Measurements from ENCODE around the gene KRT79. TPM values are rescaled to one million over a fixed set of nuclear protein-coding genes. Genes with fewer than 3 reads are reported as not detected.
"Not testable (repeated sequence)": the region's sequence is repeated elsewhere in the genome, so short reads cannot be mapped to it uniquely, and the experiment has no call there.

Gene KRT79
- polyA plus RNA-seq, 1 donor, result not detected

- no peaks in the 10 kb centered on the region for H3K36me3 ChIP-seq (ENCODE audit: control insufficient read depth, insufficient read depth, low read length)
- no peak for DNase-seq
- WGBS (ENCODE audit: insufficient coverage, low lambda C conversion rate), result no CpG with 5 or more reads among the region's 17 CpGs
- peaks cover 26% of the 10 kb centered on the region for H3K27me3 ChIP-seq (ENCODE audit: control insufficient read depth, insufficient read depth, low read length)
- H3K4me3 ChIP-seq (ENCODE audit: low read length), result no peak within 1 kb of the TSS
- no peak within 1 kb of the TSS for H3K27ac ChIP-seq (ENCODE audit: low read length)
- no peaks in the 10 kb centered on the region for H3K4me1 ChIP-seq (ENCODE audit: control insufficient read depth, insufficient read depth, low read length)
- no peaks in the 10 kb centered on the region for H3K9me3 ChIP-seq (ENCODE audit: control insufficient read depth, low read depth, low read length)
These were observed 38.2 kb downstream of the KRT79 start, which contains the start of gene KRT3 for GRCh38 chr12:52795694-52796428. Gene KRT3 (minus strand): TSS chr12:52796117. CDS start chr12:52796042, 75 bp downstream.

- not testable (repeated sequence) for H3K36me3 ChIP-seq (ENCODE audit: control insufficient read depth, insufficient read depth, low read length); H3K4me1 ChIP-seq (ENCODE audit: control insufficient read depth, insufficient read depth, low read length); H3K4me3 ChIP-seq (ENCODE audit: low read length); H3K9me3 ChIP-seq (ENCODE audit: control insufficient read depth, low read depth, low read length); H3K27ac ChIP-seq (ENCODE audit: low read length); DNase-seq
- WGBS (ENCODE audit: insufficient coverage, low lambda C conversion rate), result no CpG with 5 or more reads among the region's 2 CpGs
- H3K27me3 ChIP-seq (ENCODE audit: control insufficient read depth, insufficient read depth, low read length), result peaks cover 32% of the 10 kb centered on the region
These were observed 38.8 kb downstream of the KRT79 start for GRCh38 chr12:52795332-52795674.

GRCh38 chr12:52794479-52795331 is 39.4 kb downstream of the KRT79 start:
- peaks cover 38% of the 10 kb centered on the region for H3K27me3 ChIP-seq (ENCODE audit: control insufficient read depth, insufficient read depth, low read length)
- no peaks in the 10 kb centered on the region for H3K4me1 ChIP-seq (ENCODE audit: control insufficient read depth, insufficient read depth, low read length)
- no peaks in the 10 kb centered on the region for H3K36me3 ChIP-seq (ENCODE audit: control insufficient read depth, insufficient read depth, low read length)
- DNase-seq, result no peak
- WGBS (ENCODE audit: insufficient coverage, low lambda C conversion rate), result no CpG with 5 or more reads among the region's 5 CpGs
- H3K27ac ChIP-seq (ENCODE audit: low read length), result no peak overlapping the region
- H3K9me3 ChIP-seq (ENCODE audit: control insufficient read depth, low read depth, low read length), result peaks cover 3% of the 10 kb centered on the region
- H3K4me3 ChIP-seq (ENCODE audit: low read length), result no peak overlapping the region

- no peaks in the 10 kb centered on the region for H3K4me1 ChIP-seq (ENCODE audit: control insufficient read depth, insufficient read depth, low read length)
- no peaks in the 10 kb centered on the region for H3K36me3 ChIP-seq (ENCODE audit: control insufficient read depth, insufficient read depth, low read length)
- H3K9me3 ChIP-seq (ENCODE audit: control insufficient read depth, low read depth, low read length), result peaks cover 3% of the 10 kb centered on the region
- no peak for DNase-seq
- H3K4me3 ChIP-seq (ENCODE audit: low read length), result no peak overlapping the region
- peaks cover 54% of the 10 kb centered on the region for H3K27me3 ChIP-seq (ENCODE audit: control insufficient read depth, insufficient read depth, low read length)
- no peak overlapping the region for H3K27ac ChIP-seq (ENCODE audit: low read length)
- no CpG with 5 or more reads among the region's 10 CpGs for WGBS (ENCODE audit: insufficient coverage, low lambda C conversion rate)
These were observed 41.7 kb downstream of the KRT79 start for GRCh38 chr12:52792185-52793029.

GRCh38 chr12:52791271-52792184 is 42.6 kb downstream of the KRT79 start:
- Histone ChIP-seq H3K36me3 (ENCODE audit: control insufficient read depth, insufficient read depth, low read length) (no peaks in the 10 kb centered on the region), H3K4me1 (ENCODE audit: control insufficient read depth, insufficient read depth, low read length) (no peaks in the 10 kb centered on the region), H3K9me3 (ENCODE audit: control insufficient read depth, low read depth, low read length) (peaks cover 3% of the 10 kb centered on the region), H3K4me3 (ENCODE audit: low read length) (no peak overlapping the region), H3K27ac (ENCODE audit: low read length) (no peak overlapping the region), H3K27me3 (ENCODE audit: control insufficient read depth, insufficient read depth, low read length) (peaks cover 52% of the 10 kb centered on the region)
- DNase-seq, result no peak
- WGBS (ENCODE audit: insufficient coverage, low lambda C conversion rate), result no CpG with 5 or more reads among the region's 12 CpGs

GRCh38 chr12:52790427-52791270 is 43.5 kb downstream of the KRT79 start:
- Histone ChIP-seq H3K4me1 (ENCODE audit: control insufficient read depth, insufficient read depth, low read length) (no peaks in the 10 kb centered on the region), H3K27ac (ENCODE audit: low read length) (no peak overlapping the region), H3K36me3 (ENCODE audit: control insufficient read depth, insufficient read depth, low read length) (no peaks in the 10 kb centered on the region), H3K4me3 (ENCODE audit: low read length) (no peak overlapping the region), H3K27me3 (ENCODE audit: control insufficient read depth, insufficient read depth, low read length) (peaks cover 52% of the 10 kb centered on the region), H3K9me3 (ENCODE audit: control insufficient read depth, low read depth, low read length) (peaks cover 3% of the 10 kb centered on the region)
- 90% methylated on average over 2 of the region's 19 CpGs for WGBS (ENCODE audit: insufficient coverage, low lambda C conversion rate)
- DNase-seq, result no peak

GRCh38 chr12:52789637-52790426 is 44.3 kb downstream of the KRT79 start:
- H3K4me3 ChIP-seq (ENCODE audit: low read length), result no peak overlapping the region
- H3K27me3 ChIP-seq (ENCODE audit: control insufficient read depth, insufficient read depth, low read length), result peaks cover 55% of the 10 kb centered on the region
- no peak overlapping the region for H3K27ac ChIP-seq (ENCODE audit: low read length)
- H3K4me1 ChIP-seq (ENCODE audit: control insufficient read depth, insufficient read depth, low read length), result no peaks in the 10 kb centered on the region
- DNase-seq, result peak; percentile 7 to 27
- peaks cover 3% of the 10 kb centered on the region for H3K9me3 ChIP-seq (ENCODE audit: control insufficient read depth, low read depth, low read length)
- WGBS (ENCODE audit: insufficient coverage, low lambda C conversion rate), result no CpG with 5 or more reads among the region's 50 CpGs
- no peaks in the 10 kb centered on the region for H3K36me3 ChIP-seq (ENCODE audit: control insufficient read depth, insufficient read depth, low read length)

GRCh38 chr12:52788876-52789636 is 45.1 kb downstream of the KRT79 start:
- no peak for DNase-seq
- no peaks in the 10 kb centered on the region for H3K4me1 ChIP-seq (ENCODE audit: control insufficient read depth, insufficient read depth, low read length)
- H3K4me3 ChIP-seq (ENCODE audit: low read length), result no peak overlapping the region
- WGBS (ENCODE audit: insufficient coverage, low lambda C conversion rate), result no CpG with 5 or more reads among the region's 11 CpGs
- peaks cover 50% of the 10 kb centered on the region for H3K27me3 ChIP-seq (ENCODE audit: control insufficient read depth, insufficient read depth, low read length)
- peaks cover 3% of the 10 kb centered on the region for H3K9me3 ChIP-seq (ENCODE audit: control insufficient read depth, low read depth, low read length)
- no peak overlapping the region for H3K27ac ChIP-seq (ENCODE audit: low read length)
- H3K36me3 ChIP-seq (ENCODE audit: control insufficient read depth, insufficient read depth, low read length), result no peaks in the 10 kb centered on the region

Measured in large intestine (tissue), 3 donors.